Stimulated activated CD4-positive, alpha-beta T cell treated with anti-CD3 and anti-CD28 coated beads, Interleukin-15, amount 100 ng/mL, for 48 hours (primary cell): ENCODE measurements around the gene EHMT1.
"Not testable (repeated sequence)": the region's sequence is repeated elsewhere in the genome, so short reads cannot be mapped to it uniquely, and the experiment has no call there.

Experiments used
- DNase-seq, 2 donors: peaks; one replicate each; pipeline ENCODE4 v3.0.0-alpha.2; 2020; ENCODE audit warnings: low read depth in 2 of 2

EHMT1 gene

DNA sequence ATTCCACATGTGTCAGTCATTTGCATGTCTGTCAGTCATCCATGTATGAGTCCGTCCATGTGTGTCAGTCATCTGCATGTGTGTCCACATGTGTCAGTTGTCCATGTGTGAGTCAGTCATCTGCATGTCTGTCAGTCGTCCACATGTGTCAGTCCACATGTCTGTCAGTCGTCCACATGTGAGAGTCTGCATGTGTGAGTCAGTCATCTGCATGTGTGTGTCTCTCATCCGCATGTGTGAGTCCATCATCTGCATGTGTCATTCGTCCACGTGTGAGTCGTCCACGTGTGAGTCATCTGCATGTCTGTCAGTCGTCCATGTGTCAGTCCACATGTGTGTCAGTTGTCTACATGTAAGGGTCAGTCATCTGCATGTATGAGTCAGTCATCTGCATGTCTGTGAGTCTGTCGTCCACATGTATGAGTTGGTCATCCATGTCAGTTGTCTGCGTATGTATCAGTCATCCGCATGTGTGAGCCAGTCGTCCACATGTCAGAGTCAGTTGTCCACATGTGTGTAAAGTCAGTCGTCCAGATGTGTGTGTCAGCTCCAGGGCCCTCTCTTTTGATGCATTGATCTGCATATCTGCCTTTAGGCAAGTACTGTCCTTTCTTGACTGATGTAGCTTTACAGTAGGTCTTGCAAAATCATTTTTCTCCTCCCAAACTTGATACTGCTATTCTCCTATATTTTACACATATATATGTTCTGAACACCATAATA lies 186.3 kb downstream of the EHMT1 start:
- DNase-seq: no peak

DNA sequence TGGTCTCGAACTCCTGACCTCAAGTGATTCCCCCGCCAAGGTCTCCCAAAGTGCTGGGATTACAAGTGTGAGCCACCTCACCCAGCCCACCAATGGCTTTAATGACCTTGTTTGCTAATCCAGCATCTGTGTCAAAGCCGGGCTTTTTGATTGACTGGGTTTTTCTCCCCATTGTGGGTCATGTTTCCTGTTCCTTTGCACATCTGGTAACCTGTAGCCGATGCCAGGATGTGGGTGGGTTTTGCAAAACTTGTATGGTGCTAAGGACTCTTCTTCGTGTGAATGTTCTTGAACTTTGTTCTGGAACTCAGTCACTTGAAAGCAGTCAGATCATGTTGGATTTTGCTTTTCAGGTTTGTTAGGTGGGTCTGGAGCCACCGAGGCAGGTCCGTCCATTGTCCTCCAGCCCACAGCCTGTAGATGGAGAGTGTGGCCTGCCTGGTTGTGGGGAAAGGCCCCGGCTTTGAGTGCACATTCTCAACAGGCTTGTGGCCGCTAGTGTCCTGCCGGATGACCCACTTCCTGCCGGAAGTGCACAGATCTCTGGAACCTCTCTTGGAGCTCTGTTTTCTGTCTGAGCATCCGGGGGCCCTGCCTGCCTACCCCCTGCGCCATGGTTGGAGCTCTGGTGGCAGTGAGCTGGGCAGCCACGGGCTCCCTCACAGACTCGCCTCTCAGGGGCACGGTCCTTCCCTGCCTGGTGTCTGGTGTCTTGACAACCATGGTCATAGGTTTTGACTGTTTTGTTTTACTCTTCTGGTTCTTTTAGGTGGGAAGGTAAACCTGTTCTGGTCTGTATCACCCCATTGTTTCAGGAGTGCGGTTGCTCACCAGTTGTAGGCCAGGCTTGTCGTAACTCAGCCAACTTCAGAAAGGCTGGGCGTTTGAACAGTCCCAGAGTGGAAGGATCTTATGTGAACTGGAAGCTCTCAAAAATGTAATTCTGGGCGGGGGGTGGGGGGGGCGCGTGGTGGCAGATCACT lies 189.2 kb downstream of the EHMT1 start:
- no peak for DNase-seq

DNA sequence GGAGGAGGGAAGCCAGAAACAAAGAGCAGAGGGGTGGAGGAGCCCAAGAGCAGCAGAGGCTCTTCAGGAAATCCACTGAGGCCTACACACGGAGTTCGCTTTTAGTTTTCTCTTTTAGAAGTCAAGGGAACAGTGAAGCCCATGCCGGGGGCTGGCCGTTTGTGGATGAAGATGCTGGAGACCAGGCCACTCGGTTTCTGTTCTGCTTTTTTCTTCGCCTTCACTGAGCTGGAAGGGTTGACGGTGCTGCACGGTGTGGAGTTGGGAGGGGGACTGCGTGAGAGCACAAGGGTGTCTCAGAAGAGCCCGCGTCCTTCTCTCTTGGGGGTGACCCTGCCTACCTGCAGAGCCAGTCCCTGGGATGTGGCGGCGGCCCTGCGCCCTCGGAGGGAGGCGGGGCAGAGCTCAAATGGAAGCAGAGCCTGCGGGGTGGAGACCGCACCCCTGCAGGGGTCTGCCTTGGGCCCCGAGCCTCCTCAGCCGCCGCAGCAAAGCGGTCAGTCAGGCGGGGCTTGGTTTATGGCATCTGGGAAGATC lies 190.3 kb downstream of the EHMT1 start:
- DNase-seq: no peak

- not testable (repeated sequence) for DNase-seq
Measured at GRCh38 chr9:137809726-137810450, 191.1 kb downstream of the EHMT1 start.

DNA sequence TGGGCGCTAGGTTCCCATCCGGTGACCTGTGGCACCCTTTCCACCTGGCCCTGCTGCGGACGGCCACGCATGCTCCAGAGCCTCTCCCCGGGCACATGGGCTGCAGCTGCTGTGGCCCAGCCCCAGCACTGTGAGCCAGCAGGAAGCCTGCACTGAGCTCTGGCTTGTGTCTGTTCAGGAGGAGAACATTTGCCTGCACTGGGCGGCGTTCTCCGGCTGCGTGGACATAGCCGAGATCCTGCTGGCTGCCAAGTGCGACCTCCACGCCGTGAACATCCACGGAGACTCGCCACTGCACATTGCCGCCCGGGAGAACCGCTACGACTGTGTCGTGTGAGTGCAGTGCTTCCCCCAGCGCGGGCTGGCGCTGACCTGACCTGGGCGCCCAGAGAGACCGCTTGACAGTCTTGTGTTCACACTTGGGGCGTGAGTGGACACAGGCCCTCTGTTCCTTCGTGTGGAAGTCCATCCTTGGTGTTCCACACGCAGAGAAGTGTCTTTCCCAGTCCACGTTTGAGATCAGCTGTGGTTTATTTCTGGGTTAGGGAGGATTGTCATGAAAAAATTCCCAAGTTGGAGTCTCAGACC lies 192.6 kb downstream of the EHMT1 start:
- DNase-seq: no peak

DNA sequence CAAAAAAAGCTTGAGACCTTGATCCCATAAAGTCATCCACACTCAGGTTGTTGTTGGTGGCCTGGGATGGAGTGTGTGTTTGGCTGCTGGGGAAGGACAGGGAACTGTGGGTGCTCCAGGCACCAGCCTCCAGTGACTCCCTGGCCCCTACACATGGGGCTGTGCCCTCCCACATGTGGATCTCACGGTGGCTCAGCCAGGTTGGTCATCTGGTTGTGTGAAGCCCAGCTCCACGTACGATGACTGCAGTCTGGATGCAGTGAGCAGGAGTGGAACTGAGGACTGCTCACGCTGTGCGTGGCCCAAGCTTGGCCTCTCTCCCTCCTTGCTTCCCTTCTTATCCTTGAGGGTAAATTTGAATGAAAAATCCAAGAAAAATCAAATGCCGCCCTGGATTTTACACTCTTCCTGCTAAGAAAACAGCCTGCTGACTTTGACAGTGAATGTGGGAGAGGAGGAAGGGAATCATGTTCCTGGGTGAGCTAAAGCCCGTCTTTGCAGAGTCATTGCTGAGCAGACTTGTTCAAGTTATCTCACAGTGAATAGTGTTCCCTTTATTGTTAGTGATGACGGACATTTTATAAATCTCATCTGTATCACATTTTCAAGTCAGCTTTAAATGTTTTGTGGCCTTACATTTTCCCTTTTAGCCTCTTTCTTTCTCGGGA lies 193.7 kb downstream of the EHMT1 start:
- no peak for DNase-seq

DNA sequence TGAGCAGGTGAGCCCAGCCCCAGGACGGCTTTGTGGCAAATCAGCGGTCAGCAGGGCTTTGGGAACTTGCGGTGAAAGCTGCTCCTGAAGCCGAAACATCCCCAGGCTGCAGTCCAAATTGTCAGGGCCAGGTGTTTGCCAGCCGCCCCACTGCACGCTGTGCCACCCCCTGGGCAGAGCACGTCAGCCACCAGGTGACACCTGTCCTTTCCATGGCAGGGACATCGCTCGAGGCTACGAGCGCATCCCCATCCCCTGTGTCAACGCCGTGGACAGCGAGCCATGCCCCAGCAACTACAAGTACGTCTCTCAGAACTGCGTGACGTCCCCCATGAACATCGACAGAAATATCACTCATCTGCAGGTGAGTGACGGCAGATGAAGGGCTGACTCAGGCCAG lies 194.4 kb downstream of the EHMT1 start:
- DNase-seq: no peak

DNA sequence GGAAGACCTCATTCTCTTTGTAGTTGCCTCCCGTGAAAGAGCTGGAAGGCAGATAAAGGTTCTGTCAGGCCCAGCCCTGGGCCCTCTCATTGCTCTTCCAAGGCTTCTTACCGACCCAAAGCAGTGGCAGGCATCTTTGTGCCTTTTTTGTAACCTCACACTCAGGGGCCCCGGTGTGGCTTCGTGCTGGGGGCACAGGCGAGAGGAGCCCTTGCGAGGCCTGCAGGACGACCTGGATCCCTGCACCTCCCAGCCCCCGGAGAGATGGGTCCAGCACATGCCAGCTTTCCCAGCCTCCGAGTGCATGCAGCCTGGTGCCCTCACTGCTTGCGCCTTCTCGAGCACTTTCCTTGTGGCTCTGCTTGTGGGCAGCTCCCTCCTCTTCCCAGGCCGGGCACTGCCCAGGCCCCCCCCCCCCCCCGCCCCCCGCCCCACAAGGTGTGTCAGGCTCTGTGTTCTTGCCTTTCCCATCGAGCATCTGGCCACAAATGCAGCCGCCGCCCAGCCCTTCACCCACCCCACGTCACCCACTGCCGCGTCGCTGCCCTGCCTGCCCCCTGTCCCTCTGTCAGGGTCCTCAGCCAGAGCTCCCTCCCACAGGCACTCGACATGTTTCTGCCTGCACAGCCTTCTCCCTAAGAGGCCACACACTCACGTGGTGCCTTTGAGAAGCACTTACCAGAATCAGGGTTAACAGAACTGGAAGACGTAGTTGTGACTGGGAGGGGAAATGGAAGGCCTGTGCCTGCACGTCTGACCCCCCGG lies 195.0 kb downstream of the EHMT1 start:
- DNase-seq: no peak

- DNase-seq: no peak
Measured at GRCh38 chr9:137814436-137814835, 195.6 kb downstream of the EHMT1 start.

DNA sequence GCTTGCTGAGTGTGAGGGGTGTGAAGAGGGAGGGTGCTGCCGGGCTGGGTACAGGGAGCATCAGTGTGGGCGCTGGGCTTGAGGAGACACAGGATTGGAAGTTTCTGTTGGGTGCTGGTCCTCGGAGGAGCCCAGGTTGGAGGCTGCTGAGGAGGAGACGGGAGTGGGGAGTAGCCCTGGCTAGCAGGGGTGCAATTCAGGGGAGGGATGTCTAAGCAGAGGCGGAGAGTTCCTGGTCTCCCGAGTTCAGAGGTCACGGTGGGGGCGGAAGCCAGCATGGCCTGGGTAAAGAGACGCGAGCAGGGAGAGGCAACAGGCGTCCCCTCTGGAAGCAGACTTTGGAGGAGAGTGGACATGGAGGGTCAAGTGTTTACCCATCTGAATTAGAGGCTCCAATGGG lies 196.0 kb downstream of the EHMT1 start:
- no peak for DNase-seq

GRCh38 chr9:137815256-137816255 lies 196.8 kb downstream of the EHMT1 start:
- no peak for DNase-seq

GRCh38 chr9:137816531-137817235 lies 197.9 kb downstream of the EHMT1 start:
- DNase-seq: no peak

GRCh38 chr9:137817236-137818200 lies 198.7 kb downstream of the EHMT1 start:
- DNase-seq: no peak

- no peak for DNase-seq
Measured at GRCh38 chr9:137818286-137818685, 199.5 kb downstream of the EHMT1 start.

DNA sequence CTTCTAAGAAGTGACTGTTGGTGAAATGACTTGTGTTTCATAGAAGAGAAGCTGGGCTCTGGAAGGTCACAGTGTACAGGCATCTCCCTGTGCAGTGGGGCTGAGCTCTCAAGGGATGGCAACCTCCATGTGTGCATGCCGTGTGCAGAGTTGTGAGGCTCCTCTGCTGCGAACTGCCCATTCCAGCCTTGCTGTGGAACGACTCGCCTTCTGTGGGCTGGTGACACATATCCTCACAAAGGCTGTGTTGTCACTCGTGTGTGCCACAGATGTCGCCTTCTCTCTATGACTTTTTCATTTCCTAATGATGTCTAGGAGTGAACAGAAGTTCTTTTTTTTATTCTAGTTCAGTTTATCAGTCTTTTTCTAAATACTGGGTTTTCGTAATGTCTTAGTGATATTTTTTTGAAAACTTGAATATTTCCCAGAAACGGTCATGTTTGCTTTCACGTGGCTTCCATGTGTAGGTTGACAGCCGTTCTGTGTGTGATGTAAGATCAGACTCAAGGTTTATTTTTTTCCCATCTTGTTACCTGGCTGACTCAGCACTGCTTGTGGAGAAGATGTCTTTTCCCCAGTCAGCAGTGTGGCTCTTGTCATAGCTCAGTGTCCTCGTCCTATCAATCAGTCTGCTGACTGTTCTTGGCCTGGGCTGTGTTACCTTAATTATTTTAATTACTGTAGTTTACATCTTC lies 201.5 kb downstream of the EHMT1 start:
- DNase-seq: no peak

DNA sequence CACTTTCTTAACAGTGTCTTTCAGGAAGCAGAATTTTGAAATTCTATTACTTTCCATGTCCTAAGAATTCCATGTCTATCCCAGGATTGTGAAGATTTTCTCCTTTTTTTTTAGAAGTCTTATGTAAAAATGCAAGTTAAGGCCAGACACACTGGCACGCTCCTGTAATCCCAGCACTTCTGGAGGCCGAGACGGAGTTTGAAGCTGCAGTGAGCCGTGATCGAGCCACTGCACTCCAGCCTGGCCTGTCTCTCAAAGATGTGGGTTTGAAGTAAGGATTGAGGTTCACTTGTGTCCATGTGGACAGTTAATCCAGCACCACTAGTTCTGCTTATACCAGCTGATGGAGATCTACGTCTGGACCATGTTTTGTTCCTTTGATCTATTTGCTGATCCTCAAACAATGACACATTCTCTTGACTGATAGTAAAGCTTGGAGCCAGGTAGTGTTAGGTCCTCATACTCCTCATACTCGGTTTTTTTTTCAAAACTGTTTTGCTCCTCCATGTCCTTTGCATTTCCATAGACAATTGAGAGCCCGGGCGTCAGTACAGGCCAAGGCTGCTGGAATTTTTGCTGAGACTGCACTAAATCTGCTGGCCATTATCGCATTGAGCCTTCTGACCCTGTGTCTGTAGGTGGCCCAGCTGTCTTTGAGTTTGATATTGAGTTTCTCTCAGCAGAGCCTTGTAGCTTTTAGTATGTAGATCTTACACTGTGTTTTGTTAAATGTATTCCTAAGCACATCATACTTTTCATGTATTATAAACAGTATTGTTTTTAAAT lies 205.4 kb downstream of the EHMT1 start:
- DNase-seq: no peak
